ENCODE data around the gene F8.

The F8 gene

GRCh38 chrX:154800478-154801210, 221.9 kb downstream of the F8 start:
- Mint-ChIP-seq H3K36me3 (no peaks in the 10 kb centered on the region), H3K9me3 (no peaks in the 10 kb centered on the region), H3K4me3 (no peak overlapping the region), H3K27ac (no peak overlapping the region), H3K4me1 (peaks cover 20% of the 10 kb centered on the region), H3K27me3 (no peaks in the 10 kb centered on the region)
- DNase-seq (ENCODE audit: low spot score in 2 of 2), result no peak
- ATAC-seq (ENCODE audit: low read depth), result no peak

- Mint-ChIP-seq H3K27ac (no peak overlapping the region), H3K4me1 (peaks cover 22% of the 10 kb centered on the region), H3K9me3 (no peaks in the 10 kb centered on the region), H3K27me3 (no peaks in the 10 kb centered on the region), H3K4me3 (no peak overlapping the region), H3K36me3 (no peaks in the 10 kb centered on the region)
- ATAC-seq (ENCODE audit: low read depth) (no peak), DNase-seq (ENCODE audit: low spot score in 2 of 2) (no peak)
Observed at GRCh38 chrX:154799556-154800348, 222.8 kb downstream of the F8 start.

- no peaks in the 10 kb centered on the region for H3K27me3 Mint-ChIP-seq
- peaks cover 16% of the 10 kb centered on the region for H3K4me1 Mint-ChIP-seq
Observed at GRCh38 chrX:154797006-154797405, 225.5 kb downstream of the F8 start.

GRCh38 chrX:154795016-154795415, 227.5 kb downstream of the F8 start:
- Mint-ChIP-seq H3K27ac (no peak overlapping the region), H3K36me3 (no peaks in the 10 kb centered on the region), H3K9me3 (no peaks in the 10 kb centered on the region), H3K4me3 (no peak overlapping the region), H3K27me3 (no peaks in the 10 kb centered on the region), H3K4me1 (peaks cover 14% of the 10 kb centered on the region)
- ATAC-seq (ENCODE audit: low read depth) (no peak), DNase-seq (ENCODE audit: low spot score in 2 of 2) (no peak)

More at GRCh38 chrX:154797006-154797405, 225.5 kb downstream of the F8 start:
- Mint-ChIP-seq H3K4me3 (no peak overlapping the region), H3K9me3 (no peaks in the 10 kb centered on the region), H3K36me3 (no peaks in the 10 kb centered on the region), H3K27ac (no peak overlapping the region)
- DNase-seq (ENCODE audit: low spot score in 2 of 2) (no peak), ATAC-seq (ENCODE audit: low read depth) (no peak)

GRCh38 chrX:154793084-154793795, 229.3 kb downstream of the F8 start:
- Mint-ChIP-seq H3K4me3 (no peak overlapping the region), H3K27ac (no peak overlapping the region)
- no peak for DNase-seq (ENCODE audit: low spot score in 2 of 2)

GRCh38 chrX:154791939-154792338, 230.6 kb downstream of the F8 start:
- no peaks in the 10 kb centered on the region for H3K27me3 Mint-ChIP-seq
- no peak overlapping the region for H3K4me3 Mint-ChIP-seq
- H3K4me1 Mint-ChIP-seq, result peaks cover 8% of the 10 kb centered on the region
- no peaks in the 10 kb centered on the region for H3K9me3 Mint-ChIP-seq
- ATAC-seq (ENCODE audit: low read depth), result no peak
- no peak for DNase-seq (ENCODE audit: low spot score in 2 of 2)
- H3K36me3 Mint-ChIP-seq, result peaks cover 2% of the 10 kb centered on the region
- no peak overlapping the region for H3K27ac Mint-ChIP-seq

More at GRCh38 chrX:154793084-154793795, 229.3 kb downstream of the F8 start:
- Mint-ChIP-seq H3K27me3 (no peaks in the 10 kb centered on the region), H3K36me3 (no peaks in the 10 kb centered on the region), H3K9me3 (no peaks in the 10 kb centered on the region), H3K4me1 (peaks cover 11% of the 10 kb centered on the region)
- no peak for ATAC-seq (ENCODE audit: low read depth)

- ATAC-seq (ENCODE audit: low read depth), result no peak
- no peaks in the 10 kb centered on the region for H3K9me3 Mint-ChIP-seq
- H3K27ac Mint-ChIP-seq, result no peak overlapping the region
- no peaks in the 10 kb centered on the region for H3K27me3 Mint-ChIP-seq
- no peak for DNase-seq (ENCODE audit: low spot score in 2 of 2)
- no peak overlapping the region for H3K4me3 Mint-ChIP-seq
- H3K36me3 Mint-ChIP-seq, result peaks cover 2% of the 10 kb centered on the region
- H3K4me1 Mint-ChIP-seq, result peaks cover 4% of the 10 kb centered on the region
Observed at GRCh38 chrX:154791467-154791866, 231.1 kb downstream of the F8 start.
